GM12878 (cell line): ENCODE measurements around the gene MORC3. TPM values are rescaled to one million over a fixed set of nuclear protein-coding genes. Genes with fewer than 3 reads are reported as not detected.

Experiments
- ATAC-seq: fragments of 200-7000 bp; cut with Tn5 transposase; 3 replicates; pipeline ENCODE4 v1.9.1; 2020; ENCODE audit warnings: mild to moderate bottlenecking, moderate library complexity
- BruUV-seq: library from RNA; stranded (reverse); fragments of 400-500 nt; replicated peaks from 2 replicates; lab custom pipeline; 2021; lab: Mats Ljungman, UMichigan
- CTCF ChIA-PET: fragments of 300-600 bp; sonication (Branson Sonifier 250); formaldehyde crosslinking; extraction: SDS; loops from one replicate; lab custom pipeline; 2021; ENCODE audit warnings: inconsistent platforms; lab: Yijun Ruan, JAX
- POLR2A ChIA-PET: fragments of 350-600 bp; formaldehyde crosslinking; extraction: SDS; loops from one replicate; lab custom pipeline; 2021; ENCODE audit warnings: inconsistent platforms; lab: Charles Lee
- RAD21 ChIA-PET: fragments of 300-600 bp; sonication (Branson Sonifier 250); formaldehyde crosslinking; loops from one replicate; lab custom pipeline; 2023; ENCODE audit warnings: antibody characterized with exemption; ENCODE audit not compliant: unreplicated experiment; lab: Charles Lee
- SMC1A ChIA-PET: fragments of 300-600 bp; sonication (Branson Sonifier 250); formaldehyde crosslinking; loops from one replicate; lab custom pipeline; 2023; ENCODE audit not compliant: unreplicated experiment, uncharacterized antibody; lab: Charles Lee
- DNase-seq: peaks from one replicate; pipeline ENCODE4 v3.0.0-alpha.2; 2011; ENCODE audit warnings: low read depth, low spot score
- FAIRE-seq: peaks from 3 replicates; lab custom pipeline; 2011; peaks lifted over from hg19 to GRCh38; lab: Jason Lieb, UNC
- H2AFZ ChIP-seq: 2 replicates; pipeline ENCODE4 v1.6.0; 2011; ENCODE audit warnings: low read depth, low read length, control low read depth; ENCODE audit not compliant: control insufficient read depth
- H3K27ac ChIP-seq: 2 replicates; pipeline ENCODE4 v1.5.1; 2011; ENCODE audit warnings: control low read depth; ENCODE audit not compliant: control insufficient read depth, insufficient read depth
- H3K27me3 ChIP-seq, 2 experiments: replicated peaks in 1 of 2; 2 replicates each; pipeline versions ENCODE4 v1.6.0 to v1.6.1; 2011; ENCODE audit warnings: low read length in 1 of 2; ENCODE audit not compliant: control insufficient read depth in 2 of 2, insufficient read depth in 2 of 2
- H3K36me3 ChIP-seq, 2 experiments: 2 replicates each; pipeline ENCODE4 v1.5.1; 2011; ENCODE audit warnings: low read length in 1 of 2; ENCODE audit not compliant: control insufficient read depth in 2 of 2, insufficient read depth in 2 of 2
- H3K4me1 ChIP-seq: 2 replicates; pipeline ENCODE4 v1.6.1; 2011; ENCODE audit warnings: mild to moderate bottlenecking, low read length, moderate library complexity, mixed read lengths; ENCODE audit not compliant: control insufficient read depth, insufficient read depth
- H3K4me2 ChIP-seq: 2 replicates; pipeline ENCODE4 v1.6.0; 2011; ENCODE audit warnings: control low read depth; ENCODE audit not compliant: control insufficient read depth, insufficient read depth
- H3K4me3 ChIP-seq: fragments of 200-600 bp; sonication (generic); 2 replicates; pipeline ENCODE4 v1.5.1; 2016
- H3K79me2 ChIP-seq: 2 replicates; pipeline ENCODE4 v1.6.0; 2011; ENCODE audit warnings: low read length; ENCODE audit not compliant: control insufficient read depth, insufficient read depth
- H3K9ac ChIP-seq: 2 replicates; pipeline ENCODE4 v1.8.0; 2011; ENCODE audit warnings: low read length, control low read depth, mixed read lengths; ENCODE audit not compliant: control insufficient read depth, insufficient read depth
- H3K9me3 ChIP-seq: replicated peaks from 3 replicates; pipeline ENCODE4 v1.5.1; 2011; ENCODE audit warnings: mild to moderate bottlenecking, low read length; ENCODE audit not compliant: control insufficient read depth, insufficient read depth
- H4K20me1 ChIP-seq: 2 replicates; pipeline ENCODE4 v1.6.0; 2011; ENCODE audit not compliant: control insufficient read depth, insufficient read depth
- ATF3 ChIP-seq: IDR thresholded peaks from 2 replicates; pipeline ENCODE4 v1.6.1; 2011; ENCODE audit warnings: low read depth, mild to moderate bottlenecking, low read length, moderate library complexity, borderline replicate concordance; ENCODE audit errors: extremely low read depth
- BHLHE40 ChIP-seq, 2 experiments: fragments of 450-650 bp in 1 of 2; IDR thresholded peaks; 2 replicates each; pipeline ENCODE4 v1.6.1; 2011 to 2017; ENCODE audit warnings: low read depth in 2 of 2, borderline replicate concordance in 1 of 2, improper control_type of control experiment in 1 of 2, low read length in 1 of 2, mild to moderate bottlenecking in 1 of 2
- DPF2 ChIP-seq: fragments of 450-650 bp; IDR thresholded peaks from 2 replicates; pipeline ENCODE4 v1.6.1; 2017; ENCODE audit warnings: mild to moderate bottlenecking
- PRDM15 ChIP-seq: fragments of 450-650 bp; formaldehyde crosslinking; IDR thresholded peaks from 2 replicates; pipeline ENCODE4 v1.4.0; 2020; ENCODE audit warnings: mild to moderate bottlenecking, moderate library complexity
- RAD21 ChIP-seq: IDR thresholded peaks from 2 replicates; pipeline ENCODE4 v1.6.1; 2011; ENCODE audit warnings: mild to moderate bottlenecking, low read depth, low read length, moderate library complexity; ENCODE audit not compliant: insufficient read depth
- SMC3 ChIP-seq: IDR thresholded peaks from 2 replicates; pipeline ENCODE4 v1.6.1; 2011; ENCODE audit warnings: low read length, improper control_type of control experiment, borderline replicate concordance
- STAT3 ChIP-seq: IDR thresholded peaks from 2 replicates; pipeline ENCODE4 v1.6.1; 2011; ENCODE audit warnings: low read depth, low read length, improper control_type of control experiment
- ZNF207 ChIP-seq: fragments of 450-650 bp; IDR thresholded peaks from 2 replicates; pipeline ENCODE4 v1.6.1; 2014; ENCODE audit warnings: antibody characterized with exemption, mild to moderate bottlenecking, borderline replicate concordance
- WGBS: methylation state at CpG from one replicate; pipeline ENCODE4 v1.1.6; 2016; ENCODE audit warnings: low lambda C conversion rate; ENCODE audit not compliant: insufficient replicate concordance, insufficient coverage; ENCODE audit errors: missing lambda C conversion rate; 5-methylcytosine and 5-hydroxymethylcytosine counted together
- in situ Hi-C: fragments of 300-500 bp; cut with MboI; formaldehyde crosslinking; loops from 9 replicates; pipeline ENCODE4 v1.14.3; 2018; ENCODE audit warnings: mixed read lengths
- intact Hi-C: fragments of 100-400 bp; cut with micrococcal nuclease; formaldehyde crosslinking; loops from one replicate; pipeline ENCODE4 v1.14.2; 2022; ENCODE audit not compliant: unreplicated experiment
- polyA plus RNA-seq, 11 experiments: library from polyadenylated mRNA; depleted of rRNA in 4 of 11; unstranded in 6 of 11; stranded (reverse) in 5 of 11; fragments of >200 nt; fragmentation: Nextera tagmentation in 4 of 11; fragmentation: Illumina TruSeq in 1 of 11; extraction: Ambion mirVana in 4 of 11; extraction: Trizol in 1 of 11; gene quantifications; 1 replicate in 1 of 11; 2 replicates in 10 of 11; pipeline versions ENCODE4 v1.2.1 to v1.2.3, GENCODE V29; 2011 to 2016; ENCODE audit warnings: inconsistent platforms in 2 of 11, missing spikeins in 2 of 11, low read depth in 1 of 11
- total RNA-seq, 4 experiments: library from RNA; depleted of rRNA in 3 of 4; stranded (reverse); fragments of >200 nt in 3 of 4; fragmentation: Illumina TruSeq in 1 of 4; extraction: Trizol in 1 of 4; gene quantifications; 2 replicates each; pipeline versions ENCODE4 v1.2.1 to v1.2.3, GENCODE V29; 2013 to 2021
- TF ChIP-seq, protein P1 (sequence below): fragments of 450-650 bp; IDR thresholded peaks from 2 replicates; pipeline ENCODE4 v1.6.1; 2016; ENCODE audit warnings: mild to moderate bottlenecking

The MORC3 gene
- total and polyA plus RNA-seq, 10 of the 15 experiments (the other 5 are each of a cell fraction or from before 2014, with no cell fraction given) = 5.5 to 29.9 (median 16.3) TPM

DNA sequence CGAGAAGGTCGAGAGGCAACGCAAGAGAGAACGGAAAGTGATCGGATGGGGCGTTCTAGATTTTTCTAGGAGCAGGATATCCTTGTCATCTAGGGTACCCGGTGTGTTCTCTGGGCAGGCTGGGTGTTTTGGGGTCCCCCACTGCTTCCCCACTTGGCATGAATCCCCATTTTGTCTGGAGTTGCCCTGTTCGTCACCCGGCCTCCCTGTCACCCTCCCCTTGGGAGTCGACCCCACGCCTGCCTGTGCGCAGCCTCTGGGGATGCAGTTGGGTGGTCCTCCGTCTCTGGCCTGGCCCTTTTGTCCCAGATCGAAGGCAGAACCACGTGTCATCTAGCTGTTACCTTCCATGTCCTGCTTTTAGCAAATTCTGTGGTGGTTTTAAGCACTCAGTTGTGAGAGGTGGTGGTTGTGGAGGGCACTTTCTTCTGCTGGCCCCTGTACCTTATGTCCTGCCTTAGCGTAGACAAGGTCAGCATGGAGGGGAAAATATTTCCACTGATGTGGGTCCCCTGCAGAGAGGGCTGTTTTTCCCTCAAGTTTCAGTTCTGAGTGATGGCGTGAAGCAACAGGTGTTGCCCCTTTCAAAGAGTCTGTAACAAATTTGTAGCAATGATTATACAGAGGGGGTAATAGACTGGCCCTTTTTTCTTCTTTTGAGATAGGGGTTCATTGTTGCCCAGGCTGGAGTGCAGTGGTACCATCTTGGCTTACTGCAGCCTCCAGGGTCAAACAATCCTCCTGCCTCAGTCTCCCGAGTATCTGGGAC is 100.8 kb downstream of the MORC3 start (continued):
- TF ChIP-seq PRDM15 (CRISPR knock-in tag) = no peak

- no TSS peak for BruUV-seq
- TF ChIP-seq ATF3 (no peak), DPF2 (no peak), BHLHE40 (IDR thresholded peaks at IDR 0.05; ENCODE audit: borderline replicate concordance in 1 of 2, low read depth in 2 of 2, low read length in 1 of 2) (peak in 1 of 2 experiments; percentile 48; a peak in 1 of 4 replicates), RAD21 (peak; percentile 64), STAT3 (no peak), ZNF207 (peak; percentile 29; the same call in 1 of the 2 replicates), SMC3 (peak; percentile 52; the same call in 1 of the 2 replicates)
- TF ChIP-seq, protein P1, sequence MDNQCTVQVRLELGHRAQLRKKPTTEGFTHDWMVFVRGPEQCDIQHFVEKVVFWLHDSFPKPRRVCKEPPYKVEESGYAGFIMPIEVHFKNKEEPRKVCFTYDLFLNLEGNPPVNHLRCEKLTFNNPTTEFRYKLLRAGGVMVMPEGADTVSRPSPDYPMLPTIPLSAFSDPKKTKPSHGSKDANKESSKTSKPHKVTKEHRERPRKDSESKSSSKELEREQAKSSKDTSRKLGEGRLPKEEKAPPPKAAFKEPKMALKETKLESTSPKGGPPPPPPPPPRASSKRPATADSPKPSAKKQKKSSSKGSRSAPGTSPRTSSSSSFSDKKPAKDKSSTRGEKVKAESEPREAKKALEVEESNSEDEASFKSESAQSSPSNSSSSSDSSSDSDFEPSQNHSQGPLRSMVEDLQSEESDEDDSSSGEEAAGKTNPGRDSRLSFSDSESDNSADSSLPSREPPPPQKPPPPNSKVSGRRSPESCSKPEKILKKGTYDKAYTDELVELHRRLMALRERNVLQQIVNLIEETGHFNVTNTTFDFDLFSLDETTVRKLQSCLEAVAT = no peak
Observed at GRCh38 chr21:36422279-36423098, 102.5 kb downstream of the MORC3 start.

More at GRCh38 chr21:36422279-36423098, 102.5 kb downstream of the MORC3 start:
- WGBS = 50% methylated on average over 28 of the region's 28 CpGs
- Histone ChIP-seq H3K27me3 (no peaks in the 10 kb centered on the region), H3K4me3 (no peak overlapping the region), H4K20me1 (no peaks in the 10 kb centered on the region), H2AFZ (no peak overlapping the region), H3K4me2 (no peak overlapping the region), H3K36me3 (peaks cover 2 to 4% of the 10 kb centered on the region in 2 experiments; a peak in 3 of 4 replicates), H3K9ac (no peak overlapping the region), H3K79me2 (no peaks in the 10 kb centered on the region), H3K4me1 (no peaks in the 10 kb centered on the region), H3K9me3 (no peaks in the 10 kb centered on the region), H3K27ac (no peak overlapping the region)
- ATAC-seq (peak; percentile 84), FAIRE-seq (peak; percentile 61), DNase-seq (no peak)
- in situ Hi-C loops (loop anchor here (5.0 kb wide), 1 partner anchor 505 kb away; no protein-coding TSS in a partner anchor), intact Hi-C loops (loop anchor here (5.0 to 10.0 kb wide), 2 partner anchors 50 to 302 kb away; no protein-coding TSS in a partner anchor)
- POLR2A ChIA-PET = interaction anchor here (0.6 kb wide), 1 partner anchor 19 kb away, joined by 4 read pairs; no protein-coding TSS in a partner anchor
- RAD21 ChIA-PET = interaction anchor here (1.0 to 2.0 kb wide), 6 partner anchors 48 to 165 kb away, joined by 3 to 8 read pairs (median 4); no protein-coding TSS in a partner anchor
- SMC1A ChIA-PET = interaction anchor here (0.6 to 2.0 kb wide), 11 partner anchors 13 to 432 kb away, joined by 3 to 7 read pairs (median 4); no protein-coding TSS in a partner anchor
- CTCF ChIA-PET = interaction anchor here (0.7 to 2.4 kb wide), 26 partner anchors 8 to 491 kb away, joined by 3 to 18 read pairs (median 3); no protein-coding TSS in a partner anchor
